Measurements from ENCODE around the gene DOCK2.
"Not testable (repeated sequence)": the region's sequence is repeated elsewhere in the genome, so short reads cannot be mapped to it uniquely, and the experiment has no call there.

The DOCK2 gene

DNA sequence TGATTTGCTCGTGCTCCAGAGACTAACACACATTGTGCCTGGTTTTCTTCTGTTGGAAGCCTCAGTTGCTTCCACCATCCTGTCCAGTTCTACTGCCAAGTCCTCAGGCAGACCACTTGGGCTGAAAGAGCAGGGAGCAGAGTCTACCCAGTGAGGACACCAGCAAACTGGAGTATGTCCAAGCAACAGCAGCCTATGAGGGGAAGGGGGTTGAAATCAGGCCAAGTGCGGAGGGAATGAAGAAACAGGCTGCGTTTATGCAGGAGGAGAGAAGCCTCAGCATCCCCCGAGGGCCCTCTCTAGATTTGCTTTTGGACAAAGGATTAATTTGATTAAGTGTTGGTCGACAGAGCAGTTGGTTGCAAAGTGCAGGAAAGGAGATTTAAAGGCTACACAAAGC lies 14.5 kb downstream of the DOCK2 start:
- TF ChIP-seq, protein P1, sequence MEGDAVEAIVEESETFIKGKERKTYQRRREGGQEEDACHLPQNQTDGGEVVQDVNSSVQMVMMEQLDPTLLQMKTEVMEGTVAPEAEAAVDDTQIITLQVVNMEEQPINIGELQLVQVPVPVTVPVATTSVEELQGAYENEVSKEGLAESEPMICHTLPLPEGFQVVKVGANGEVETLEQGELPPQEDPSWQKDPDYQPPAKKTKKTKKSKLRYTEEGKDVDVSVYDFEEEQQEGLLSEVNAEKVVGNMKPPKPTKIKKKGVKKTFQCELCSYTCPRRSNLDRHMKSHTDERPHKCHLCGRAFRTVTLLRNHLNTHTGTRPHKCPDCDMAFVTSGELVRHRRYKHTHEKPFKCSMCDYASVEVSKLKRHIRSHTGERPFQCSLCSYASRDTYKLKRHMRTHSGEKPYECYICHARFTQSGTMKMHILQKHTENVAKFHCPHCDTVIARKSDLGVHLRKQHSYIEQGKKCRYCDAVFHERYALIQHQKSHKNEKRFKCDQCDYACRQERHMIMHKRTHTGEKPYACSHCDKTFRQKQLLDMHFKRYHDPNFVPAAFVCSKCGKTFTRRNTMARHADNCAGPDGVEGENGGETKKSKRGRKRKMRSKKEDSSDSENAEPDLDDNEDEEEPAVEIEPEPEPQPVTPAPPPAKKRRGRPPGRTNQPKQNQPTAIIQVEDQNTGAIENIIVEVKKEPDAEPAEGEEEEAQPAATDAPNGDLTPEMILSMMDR (IDR thresholded peaks at IDR 0.05; ENCODE audit: extremely low read depth, missing control alignments) = no peak
- DNase-seq (ENCODE audit: low spot score) = no peak

- no peak for DNase-seq (ENCODE audit: low spot score)
- TF ChIP-seq, protein P1 (IDR thresholded peaks at IDR 0.05; ENCODE audit: extremely low read depth, missing control alignments) = no peak
Observed at GRCh38 chr5:169652057-169652456, 15.0 kb downstream of the DOCK2 start.

DNA sequence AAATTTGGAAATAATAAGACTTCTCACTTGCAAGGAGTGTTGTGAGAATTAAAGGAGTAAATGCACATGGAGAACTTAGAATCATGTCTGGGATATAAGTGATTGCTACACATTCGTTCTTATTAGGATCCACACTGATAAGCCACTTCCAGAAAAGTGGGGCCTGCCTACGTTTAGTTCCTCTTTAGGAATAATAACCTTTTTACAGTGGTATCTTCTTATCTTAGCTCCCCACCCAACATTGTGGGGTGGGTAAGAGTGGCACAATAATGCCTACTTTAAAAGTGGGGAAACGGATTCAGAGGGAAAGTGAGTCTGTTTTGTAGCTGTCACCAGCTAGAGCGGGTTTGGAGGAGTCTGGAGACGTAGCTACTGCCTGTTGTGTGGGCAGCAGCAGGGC lies 16.0 kb downstream of the DOCK2 start:
- no peak for DNase-seq (ENCODE audit: low spot score)
- TF ChIP-seq, protein P1 (IDR thresholded peaks at IDR 0.05; ENCODE audit: extremely low read depth, missing control alignments) = no peak

DNA sequence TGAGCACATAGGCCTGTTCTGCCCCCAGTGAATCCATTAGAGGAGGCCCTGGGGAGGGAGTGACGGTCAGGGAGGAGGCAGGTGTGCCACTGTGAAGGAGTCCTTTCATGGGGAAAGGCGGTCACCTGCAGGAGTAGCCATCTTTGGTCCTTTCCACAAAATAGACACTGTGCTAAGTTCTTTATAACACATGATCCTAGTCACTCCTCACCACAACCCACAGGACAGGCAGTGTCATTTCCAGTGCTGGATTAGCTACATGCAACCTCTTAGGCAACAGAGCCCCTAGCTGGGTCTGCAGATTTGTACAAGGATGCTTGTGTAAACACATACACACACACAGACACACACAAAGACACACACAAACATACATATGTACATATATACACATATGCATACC lies 18.3 kb downstream of the DOCK2 start:
- DNase-seq (ENCODE audit: low spot score) = no peak
- TF ChIP-seq, protein P1 (IDR thresholded peaks at IDR 0.05; ENCODE audit: extremely low read depth, missing control alignments) = no peak

DNA sequence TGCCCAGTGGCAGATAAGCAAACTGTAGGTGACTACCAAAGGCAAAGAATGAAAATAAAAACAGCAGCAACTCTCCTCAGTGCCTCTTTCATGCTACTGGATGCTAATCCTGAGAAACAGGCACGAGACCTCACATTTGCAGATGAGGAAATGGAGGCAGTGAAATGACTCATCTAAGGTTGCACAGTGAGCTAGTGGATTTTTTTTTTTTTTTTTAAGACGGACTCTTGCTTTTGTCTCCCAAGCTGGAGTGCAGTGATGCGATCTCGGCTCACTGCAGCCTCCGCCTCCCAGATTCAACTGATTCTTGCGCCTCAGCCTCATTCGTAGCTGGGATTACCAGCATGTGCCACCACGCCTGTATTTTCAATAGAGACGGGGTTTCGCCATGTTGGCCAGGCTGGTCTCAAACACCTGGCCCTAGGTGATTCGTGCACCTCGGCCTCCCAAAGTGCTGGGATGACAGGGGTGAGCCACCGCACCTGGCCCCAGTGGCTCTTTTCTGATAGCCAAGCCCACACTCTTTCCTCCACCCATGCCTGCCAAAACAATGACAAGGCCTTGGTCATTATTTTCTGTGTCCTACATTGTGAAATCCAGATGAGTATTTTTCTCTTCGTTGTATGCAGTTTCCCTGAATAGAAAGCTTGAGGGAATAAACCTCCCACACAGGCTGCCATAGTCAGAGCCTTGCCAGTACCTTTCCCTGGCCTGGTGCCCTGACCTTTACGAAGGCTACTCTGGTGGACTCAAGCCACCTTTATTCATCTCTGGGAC lies 19.2 kb downstream of the DOCK2 start:
- peak; percentile 48 for DNase-seq (ENCODE audit: low spot score)
- TF ChIP-seq, protein P1 (IDR thresholded peaks at IDR 0.05; ENCODE audit: extremely low read depth, missing control alignments) = no peak

GRCh38 chr5:169657127-169657526 lies 20.1 kb downstream of the DOCK2 start:
- peak; percentile 23 for DNase-seq (ENCODE audit: low spot score)
- TF ChIP-seq, protein P1 (IDR thresholded peaks at IDR 0.05; ENCODE audit: extremely low read depth, missing control alignments) = no peak

DNA sequence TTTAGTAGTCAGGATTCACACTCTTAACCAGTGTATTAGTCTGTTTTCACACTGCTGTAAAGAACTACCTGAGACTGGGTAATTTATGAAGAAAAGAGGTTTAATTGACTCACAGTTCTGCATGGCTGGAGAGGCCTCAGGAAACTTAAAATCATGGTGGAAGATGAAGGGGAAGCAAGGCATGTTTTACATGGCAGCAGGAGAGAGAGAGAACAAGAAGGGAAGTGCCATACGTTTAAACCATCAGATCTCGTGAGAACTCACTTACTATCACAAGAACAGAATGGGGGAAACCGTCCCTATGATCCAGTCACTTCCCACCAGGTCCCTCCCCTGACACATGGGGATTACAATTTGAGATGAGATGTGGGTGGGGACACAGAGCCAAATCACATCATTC lies 25.4 kb downstream of the DOCK2 start:
- not testable (repeated sequence) for DNase-seq (ENCODE audit: low spot score)

- DNase-seq (ENCODE audit: low spot score) = no peak
- TF ChIP-seq, protein P1 (IDR thresholded peaks at IDR 0.05; ENCODE audit: extremely low read depth, missing control alignments) = no peak
Observed at GRCh38 chr5:169663537-169663936, 26.5 kb downstream of the DOCK2 start.
